ENCODE measurements around the gene PRMT9. TPM values are rescaled to one million over a fixed set of nuclear protein-coding genes. Genes with fewer than 3 reads are reported as not detected.

PRMT9 gene
- total and polyA plus RNA-seq, 2 of the 13 experiments (the other 11 are each of a cell fraction or from before 2014, with no cell fraction given), result 4.0 to 9.7 TPM

GRCh38 chr4:147617173-147617840, 66.7 kb downstream of the PRMT9 start, which contains the start of gene TMEM184C (continued):
- TF ChIP-seq USF2 (IDR thresholded peaks at IDR 0.05; ENCODE audit: low read depth, low read length) (no peak), USF2 (CRISPR knock-in tag; IDR thresholded peaks at IDR 0.05; ENCODE audit: borderline replicate concordance) (peak; percentile 53), ESRRA (CRISPR knock-in tag; IDR thresholded peaks at IDR 0.05; ENCODE audit: low read depth) (no peak; the same call in 1 of the 2 replicates), ZNF891 (CRISPR knock-in tag; IDR thresholded peaks at IDR 0.05) (peak; percentile 74; the same call in 1 of the 2 replicates), MTERF4 (CRISPR knock-in tag; IDR thresholded peaks at IDR 0.05) (no peak), ZFP1 (CRISPR knock-in tag; IDR thresholded peaks at IDR 0.05) (no peak), ZNF496 (CRISPR knock-in tag; IDR thresholded peaks at IDR 0.05; ENCODE audit: insufficient replicate concordance) (no peak), ATF1 (CRISPR knock-in tag; IDR thresholded peaks at IDR 0.05) (no peak), ZBTB21 (CRISPR knock-in tag; IDR thresholded peaks at IDR 0.05) (no peak), CENPX (CRISPR knock-in tag; IDR thresholded peaks at IDR 0.05) (no peak), KAT7 (CRISPR knock-in tag; IDR thresholded peaks at IDR 0.05; ENCODE audit: borderline replicate concordance) (peak; percentile 78; the same call in 1 of the 2 replicates), ISX (CRISPR knock-in tag; conservative IDR thresholded peaks at IDR 0.05) (no peak), YY1 (IDR thresholded peaks at IDR 0.05; ENCODE audit: insufficient read depth, insufficient replicate concordance, low read depth, low read length) (peak; percentile 41), ZHX1 (CRISPR knock-in tag; IDR thresholded peaks at IDR 0.05; ENCODE audit: low read depth) (no peak), SIX1 (CRISPR knock-in tag; IDR thresholded peaks at IDR 0.05; ENCODE audit: borderline replicate concordance) (no peak), ZNF839 (CRISPR knock-in tag; IDR thresholded peaks at IDR 0.05; ENCODE audit: borderline replicate concordance) (0 out of 2 replicates have a peak, but pooled peaks have one; percentile 45), ZNF234 (CRISPR knock-in tag; conservative IDR thresholded peaks at IDR 0.05) (no peak), SOX5 (CRISPR knock-in tag; IDR thresholded peaks at IDR 0.05; ENCODE audit: borderline replicate concordance) (0 out of 2 replicates have a peak, but pooled peaks have one; percentile 15), CREM (IDR thresholded peaks at IDR 0.05) (peak; percentile 29; the same call in 1 of the 2 replicates), CREM (CRISPR knock-in tag; IDR thresholded peaks at IDR 0.05) (no peak), ZC3H13 (CRISPR knock-in tag; IDR thresholded peaks at IDR 0.05) (no peak), MAF1 (CRISPR knock-in tag; IDR thresholded peaks at IDR 0.05; ENCODE audit: borderline replicate concordance) (no peak), ZNF577 (CRISPR knock-in tag; IDR thresholded peaks at IDR 0.05; ENCODE audit: borderline replicate concordance, low read depth) (no peak), ZNF326 (CRISPR knock-in tag; IDR thresholded peaks at IDR 0.05; ENCODE audit: borderline replicate concordance) (no peak)

All from HepG2 (cell line).